Hepatic stellate cell (primary cell): ENCODE measurements around the gene KLHDC8A.
"Not testable (repeated sequence)": the region's sequence is repeated elsewhere in the genome, so short reads cannot be mapped to it uniquely, and the experiment has no call there.

ENCODE experiments used
- DNase-seq: peaks from one replicate; pipeline ENCODE4 v3.0.0; 2011; ENCODE audit warnings: low spot score

The KLHDC8A gene

DNA sequence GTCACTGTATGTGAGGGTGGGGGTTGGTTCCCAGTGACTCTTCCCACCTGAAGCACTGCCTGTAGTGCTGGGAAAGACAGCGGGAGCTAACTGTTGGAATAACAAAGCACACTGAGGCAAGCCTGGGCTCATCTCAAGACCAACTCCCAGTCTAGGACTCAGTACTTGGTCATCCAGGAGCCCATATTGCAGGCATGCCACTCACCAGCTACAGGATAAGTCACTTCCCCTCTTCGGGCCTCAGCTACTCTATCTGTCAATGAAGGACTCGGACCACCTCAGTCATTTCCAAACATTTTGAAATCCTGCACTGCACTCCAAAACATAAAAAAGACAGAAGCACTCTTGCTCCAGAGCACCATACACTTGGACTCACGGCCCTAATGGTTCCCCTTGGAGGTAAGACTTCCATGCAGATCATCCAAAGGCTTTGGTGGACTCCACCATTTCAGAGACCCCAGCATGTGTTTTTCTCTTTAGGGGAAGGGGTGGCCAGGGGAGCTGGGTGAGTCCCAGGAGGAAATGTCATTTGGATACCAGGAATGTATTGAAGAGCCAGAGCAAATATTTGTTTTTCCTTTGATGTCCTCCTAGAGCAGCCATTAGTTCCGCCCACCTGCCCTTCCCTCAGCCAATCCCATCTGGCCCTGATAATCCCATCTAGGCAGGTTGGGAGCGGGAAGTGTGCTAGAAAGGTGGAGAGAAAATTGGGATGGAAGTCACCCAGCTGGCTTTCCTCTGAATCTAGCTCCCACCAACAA is 38.3 kb downstream of the KLHDC8A start:
- DNase-seq: no peak

GRCh38 chr1:205317311-205317917 is 39.3 kb downstream of the KLHDC8A start:
- no peak for DNase-seq

GRCh38 chr1:205316161-205316566 is 40.6 kb downstream of the KLHDC8A start:
- DNase-seq: no peak

GRCh38 chr1:205315008-205315618 is 41.6 kb downstream of the KLHDC8A start:
- no peak for DNase-seq

DNA sequence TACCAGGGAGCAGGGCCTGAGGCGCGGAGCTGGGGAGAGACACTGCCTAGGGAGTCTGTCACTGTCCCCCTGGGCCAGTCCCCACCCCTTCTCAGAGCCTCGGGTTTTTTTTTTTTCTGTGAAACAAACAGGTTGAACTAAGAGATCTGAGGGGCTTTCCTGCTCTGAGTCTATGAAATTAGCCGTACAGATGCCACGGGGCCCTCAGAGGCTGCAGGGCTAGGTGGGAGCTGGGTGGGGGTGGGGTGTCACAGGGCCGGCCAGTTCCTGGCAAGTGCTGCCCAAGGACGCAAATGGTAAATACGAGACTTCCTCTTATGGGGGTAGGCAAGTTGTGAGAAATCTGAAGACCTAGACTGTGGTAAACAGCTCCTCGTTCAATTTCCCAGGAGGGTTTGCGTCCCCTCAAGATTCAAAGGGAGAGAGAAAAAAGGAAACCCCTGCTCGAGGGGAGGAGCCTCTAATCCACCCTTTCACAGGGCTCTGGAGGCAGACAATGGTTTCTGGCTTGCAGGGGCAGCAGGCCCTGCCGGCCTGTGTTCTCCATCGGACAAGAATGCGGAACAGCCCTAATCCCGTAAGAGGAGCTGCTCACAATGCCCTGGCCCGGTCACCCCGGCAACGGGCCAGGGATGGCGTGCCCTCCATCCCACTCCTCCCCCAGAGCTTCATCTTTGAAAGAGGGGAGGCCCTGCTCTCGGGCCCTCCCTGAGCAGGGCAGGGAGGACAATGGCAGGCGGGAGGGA is 43.0 kb downstream of the KLHDC8A start:
- peak; percentile 63 for DNase-seq

- no peak for DNase-seq
Measured at GRCh38 chr1:205312866-205313562, 43.7 kb downstream of the KLHDC8A start.

DNA sequence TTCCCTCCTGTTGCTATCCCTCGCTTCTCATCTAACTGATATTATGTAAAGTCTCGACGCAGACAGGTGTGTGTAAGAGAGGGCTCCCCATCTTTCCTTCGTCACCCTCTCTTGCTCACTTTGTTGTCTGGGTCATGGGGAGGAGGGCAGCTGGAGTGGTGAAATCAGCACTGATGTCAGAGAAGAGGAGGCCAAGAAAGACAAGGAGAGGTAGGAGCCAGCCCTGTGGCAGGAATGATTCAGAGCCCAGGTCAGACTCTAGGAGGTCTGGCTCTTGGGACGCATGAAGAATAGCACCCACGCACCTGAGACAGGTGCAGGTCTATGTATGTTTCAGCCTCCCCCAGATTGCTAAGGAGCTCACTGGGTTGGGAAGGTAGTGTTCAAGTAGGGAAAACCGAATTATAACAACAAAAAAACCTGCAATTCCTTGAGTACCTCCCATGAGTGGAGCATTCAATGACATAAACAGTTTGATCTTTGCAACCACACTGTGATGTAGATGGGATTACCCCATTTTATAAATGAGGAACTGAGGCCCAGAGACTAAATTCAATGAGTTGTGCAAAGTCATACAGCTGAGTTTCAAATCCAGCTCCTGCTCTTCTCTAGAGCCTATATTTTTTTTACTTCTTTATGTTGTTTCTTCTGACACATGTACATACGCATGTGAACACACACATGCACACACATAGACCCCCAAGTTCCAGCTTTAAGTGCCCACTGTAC is 45.6 kb downstream of the KLHDC8A start:
- DNase-seq: no peak

GRCh38 chr1:205309741-205310140 is 47.0 kb downstream of the KLHDC8A start:
- DNase-seq: no peak

DNA sequence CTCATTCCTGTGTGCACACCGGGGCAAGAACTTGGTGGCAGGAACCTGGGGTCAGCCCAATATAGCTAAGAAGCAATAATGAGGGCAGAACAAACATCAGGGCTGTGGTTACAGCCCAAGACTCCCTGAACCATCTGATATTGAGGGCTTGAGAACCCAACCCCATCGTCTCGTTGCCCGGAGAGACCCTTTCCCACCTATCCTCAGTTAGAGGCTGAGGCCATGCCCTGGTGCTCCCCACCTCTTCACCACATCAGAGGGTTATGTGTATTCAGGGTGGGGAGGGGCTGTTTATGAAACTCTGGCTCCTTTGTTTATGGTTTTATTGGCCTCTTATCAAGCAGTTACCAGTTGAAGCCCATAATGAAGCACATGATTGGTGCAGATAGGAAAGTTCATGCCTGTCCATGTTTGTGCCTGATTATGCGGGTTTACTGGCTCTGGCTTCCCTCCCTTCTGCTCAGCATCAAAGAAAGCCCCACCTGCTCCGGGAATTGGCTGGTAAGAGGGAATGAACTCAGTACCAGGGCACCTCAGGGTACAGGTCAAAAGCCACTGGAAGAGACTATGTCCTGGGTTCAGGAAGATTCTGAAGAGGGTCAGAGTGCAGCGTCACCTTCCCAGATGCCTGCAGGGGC is 49.7 kb downstream of the KLHDC8A start:
- no peak for DNase-seq

DNA sequence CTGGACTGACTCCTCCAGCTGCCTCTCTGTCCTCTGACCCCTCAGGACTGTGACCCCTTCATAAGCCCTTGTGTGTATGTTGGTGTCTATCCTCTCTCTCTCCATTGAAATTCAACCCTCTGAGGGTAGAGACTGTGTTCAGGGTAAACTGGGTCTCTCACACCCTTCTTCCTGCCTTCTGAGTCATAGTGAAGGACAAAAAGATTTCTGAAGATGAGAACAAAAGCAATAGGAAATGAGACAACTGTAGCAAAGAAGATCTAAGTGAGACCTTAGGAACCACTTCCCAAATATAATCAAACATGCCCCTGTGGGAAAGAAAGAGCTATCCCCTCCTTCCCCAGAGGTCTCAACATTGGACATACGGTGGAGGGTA is 52.0 kb downstream of the KLHDC8A start:
- DNase-seq: no peak

DNA sequence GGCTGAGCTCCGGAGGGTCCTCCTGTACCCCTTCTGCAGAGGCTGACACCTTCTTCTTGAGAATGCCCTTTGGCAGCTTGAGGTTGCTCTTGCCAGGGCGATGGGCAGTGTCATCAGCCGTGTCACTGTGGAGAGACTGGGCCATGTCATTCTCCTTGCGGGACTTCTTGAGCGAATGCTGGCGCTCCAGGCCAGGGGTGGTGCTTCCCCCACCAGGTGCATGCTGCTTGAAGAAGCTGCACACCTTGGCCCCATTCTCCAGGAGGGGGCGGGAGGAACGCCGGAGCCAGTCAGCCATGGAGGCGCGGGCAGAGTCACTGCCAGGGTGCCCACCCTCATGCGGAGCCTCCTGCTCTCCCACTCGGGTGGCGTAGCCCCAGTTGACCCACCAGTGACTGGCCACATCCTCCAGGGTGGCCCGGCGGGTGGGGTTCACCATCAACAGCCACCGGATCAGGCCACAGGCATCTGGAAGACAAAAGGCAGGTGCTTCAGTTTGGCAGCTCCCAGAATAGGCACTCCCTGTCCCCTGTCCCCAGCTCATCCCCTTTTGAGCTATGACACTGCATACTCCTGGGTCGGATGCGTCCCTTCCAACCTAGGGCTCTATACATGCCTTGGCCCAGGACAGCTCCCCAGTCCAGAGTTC is 52.6 kb downstream of the KLHDC8A start:
- no peak for DNase-seq

GRCh38 chr1:205303247-205303888 is 53.4 kb downstream of the KLHDC8A start:
- no peak for DNase-seq

DNA sequence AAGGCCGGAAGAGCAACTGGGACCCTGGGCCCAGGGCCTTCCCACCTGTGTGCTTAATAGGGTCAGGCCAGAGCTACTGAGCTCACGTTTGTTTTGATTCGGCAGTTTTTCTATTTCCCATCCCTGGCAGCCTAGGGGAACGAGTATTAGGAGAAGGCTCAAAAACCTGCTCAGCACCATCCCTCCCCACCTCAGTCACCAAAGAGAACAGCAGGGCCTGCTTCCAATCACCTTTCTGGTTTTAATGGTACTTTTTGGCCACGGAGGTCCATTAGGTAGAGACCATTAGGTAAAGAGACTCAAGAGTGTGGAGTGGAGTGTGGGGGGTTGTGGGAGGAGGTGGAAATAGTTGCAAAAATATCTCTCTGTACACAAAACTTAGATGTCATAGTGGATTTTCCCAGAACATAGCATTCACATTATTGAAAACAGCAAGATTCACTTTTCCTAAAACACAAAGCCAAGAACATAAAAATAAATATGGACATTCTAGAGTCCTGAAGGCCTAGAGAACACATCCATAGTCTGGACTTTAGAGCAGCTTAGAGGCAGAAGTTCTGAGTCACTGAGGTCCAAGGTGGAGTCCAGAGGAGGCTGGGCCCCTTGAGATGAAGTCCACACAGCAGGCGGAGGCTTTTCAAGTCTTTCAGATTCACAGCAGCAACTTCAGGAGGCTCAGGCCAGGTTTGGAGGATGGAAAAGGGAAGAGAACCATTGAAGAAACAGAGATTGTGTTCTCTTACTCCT is 54.7 kb downstream of the KLHDC8A start:
- DNase-seq: peak; percentile 53

GRCh38 chr1:205301205-205301821 is 55.4 kb downstream of the KLHDC8A start:
- DNase-seq: peak; percentile 96

- DNase-seq: no peak
Measured at GRCh38 chr1:205300149-205300548, 56.6 kb downstream of the KLHDC8A start.

GRCh38 chr1:205298191-205298994 is 58.3 kb downstream of the KLHDC8A start:
- peak; percentile 93 for DNase-seq

DNA sequence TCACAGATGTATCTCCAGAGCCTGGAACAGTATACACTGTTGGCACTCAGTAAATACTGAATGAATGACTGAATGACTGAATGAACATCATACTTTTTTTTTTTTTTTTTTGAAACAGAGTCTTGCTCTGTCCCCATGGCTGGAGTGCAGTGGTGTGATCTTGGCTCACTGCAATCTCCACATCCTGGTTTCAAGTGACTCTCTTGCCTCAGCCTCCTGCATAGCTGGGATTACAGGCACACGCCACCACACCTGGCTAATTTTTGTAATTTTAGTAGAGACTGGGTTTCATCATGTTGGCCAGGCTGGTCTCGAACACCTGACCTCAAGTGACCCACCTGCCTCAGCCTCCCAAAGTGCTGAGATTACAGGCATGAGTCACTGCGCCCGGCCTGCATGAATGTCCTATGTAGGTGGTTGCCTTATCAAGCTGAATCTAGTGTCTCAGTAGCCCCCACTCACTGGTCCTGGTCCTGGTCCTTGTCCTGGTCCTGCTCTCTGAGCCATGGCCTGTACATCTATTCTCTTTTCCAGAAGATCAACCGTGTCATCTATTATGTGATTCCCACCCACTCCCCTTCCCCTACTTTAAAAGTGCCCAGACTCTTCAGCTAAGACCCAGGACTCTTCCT is 59.1 kb downstream of the KLHDC8A start:
- not testable (repeated sequence) for DNase-seq
